SK-N-SH treated with all-trans-retinoic acid at 6 μM for 48 hours (cell line): ENCODE data around the gene BSDC1.

Source experiments
- ATAC-seq: fragments of 200-7000 bp; cut with Tn5 transposase; 3 replicates; pipeline ENCODE4 v1.9.1; 2020; ENCODE audit warnings: mild to moderate bottlenecking, moderate library complexity
- ARNTL ChIP-seq: fragments of 450-650 bp; formaldehyde crosslinking; IDR thresholded peaks from 2 replicates; pipeline ENCODE4 v1.5.0; 2020; ENCODE audit warnings: low read depth, mild to moderate bottlenecking, moderate library complexity, borderline replicate concordance
- BACH2 ChIP-seq: fragments of 250-450 bp; sonication (Bioruptor Pico); IDR thresholded peaks from 2 replicates; pipeline ENCODE4 v1.9.0; 2021; ENCODE audit warnings: mild to moderate bottlenecking, borderline replicate concordance
- CREB5 ChIP-seq: fragments of 250-450 bp; sonication (Bioruptor Pico); IDR thresholded peaks from 2 replicates; pipeline ENCODE4 v1.5.1; 2020; ENCODE audit warnings: low read depth, mild to moderate bottlenecking, moderate library complexity
- CSDC2 ChIP-seq: fragments of 250-450 bp; sonication (Bioruptor Pico); IDR thresholded peaks from 2 replicates; pipeline ENCODE4 v1.5.0; 2020; ENCODE audit warnings: mild to moderate bottlenecking, moderate library complexity
- CSRNP3 ChIP-seq: fragments of 250-450 bp; sonication (Bioruptor Pico); IDR thresholded peaks from 2 replicates; pipeline ENCODE4 v1.5.1; 2021; ENCODE audit warnings: mild to moderate bottlenecking, moderate library complexity
- ESRRG ChIP-seq: fragments of 250-450 bp; sonication (Bioruptor Pico); IDR thresholded peaks from 2 replicates; pipeline ENCODE4 v1.6.1; 2021; ENCODE audit warnings: mild to moderate bottlenecking
- ISL1 ChIP-seq: fragments of 250-450 bp; sonication (Bioruptor Pico); IDR thresholded peaks from 2 replicates; pipeline ENCODE4 v2.1.2; 2022; ENCODE audit warnings: mild to moderate bottlenecking, moderate library complexity
- OSR1 ChIP-seq: fragments of 250-450 bp; sonication (Bioruptor Pico); IDR thresholded peaks from 2 replicates; pipeline ENCODE4 v1.8.0; 2022; ENCODE audit warnings: moderate library complexity, mild to moderate bottlenecking, inconsistent platforms
- PATZ1 ChIP-seq: fragments of 250-450 bp; sonication (Bioruptor Pico); IDR thresholded peaks from 2 replicates; pipeline ENCODE4 v1.8.0; 2020; ENCODE audit warnings: mild to moderate bottlenecking, moderate library complexity, borderline replicate concordance
- POU6F1 ChIP-seq: fragments of 250-450 bp; sonication (Bioruptor Pico); IDR thresholded peaks from 2 replicates; pipeline ENCODE4 v1.8.0; 2021; ENCODE audit warnings: low read depth, mild to moderate bottlenecking, moderate library complexity, borderline replicate concordance
- PPARA ChIP-seq: fragments of 250-450 bp; sonication (Bioruptor Pico); IDR thresholded peaks from 2 replicates; pipeline ENCODE4 v1.5.0; 2020; ENCODE audit warnings: mild to moderate bottlenecking, borderline replicate concordance
- RARB ChIP-seq: fragments of 250-450 bp; sonication (Bioruptor Pico); IDR thresholded peaks from 2 replicates; pipeline ENCODE4 v1.8.0; 2021; ENCODE audit warnings: mild to moderate bottlenecking, moderate library complexity
- SNAI2 ChIP-seq: fragments of 250-450 bp; sonication (Bioruptor Pico); IDR thresholded peaks from 2 replicates; pipeline ENCODE4 v1.5.0; 2020; ENCODE audit warnings: mild to moderate bottlenecking, moderate library complexity
- TCF4 ChIP-seq: fragments of 250-450 bp; sonication (Bioruptor Pico); IDR thresholded peaks from 2 replicates; pipeline ENCODE4 v1.8.0; 2021; ENCODE audit warnings: mild to moderate bottlenecking, moderate library complexity, borderline replicate concordance
- TSHZ2 ChIP-seq: fragments of 250-450 bp; sonication (Bioruptor Pico); IDR thresholded peaks from 2 replicates; pipeline ENCODE4 v1.5.0; 2020; ENCODE audit warnings: mild to moderate bottlenecking, moderate library complexity
- ZC3H10 ChIP-seq: fragments of 250-450 bp; sonication (Bioruptor Pico); IDR thresholded peaks from 2 replicates; pipeline ENCODE4 v1.5.1; 2021; ENCODE audit warnings: mild to moderate bottlenecking, moderate library complexity
- ZFP3 ChIP-seq: fragments of 250-450 bp; sonication (Bioruptor Pico); IDR thresholded peaks from 2 replicates; pipeline ENCODE4 v1.5.0; 2020; ENCODE audit warnings: mild to moderate bottlenecking, moderate library complexity
- ZFP30 ChIP-seq: fragments of 450-650 bp; formaldehyde crosslinking; IDR thresholded peaks from 2 replicates; pipeline ENCODE4 v1.5.0; 2022; ENCODE audit warnings: mild to moderate bottlenecking, moderate library complexity
- ZNF565 ChIP-seq: fragments of 450-650 bp; formaldehyde crosslinking; conservative IDR thresholded peaks from 2 replicates; pipeline ENCODE4 v1.5.0; 2020; ENCODE audit warnings: low read depth, mild to moderate bottlenecking, moderate library complexity
- ZNF70 ChIP-seq: fragments of 450-650 bp; formaldehyde crosslinking; IDR thresholded peaks from 2 replicates; pipeline ENCODE4 v1.5.0; 2020; ENCODE audit warnings: mild to moderate bottlenecking, moderate library complexity
- ZNF8 ChIP-seq: fragments of 450-650 bp; formaldehyde crosslinking; IDR thresholded peaks from 2 replicates; pipeline ENCODE4 v1.5.0; 2020; ENCODE audit warnings: mild to moderate bottlenecking, moderate library complexity

Gene BSDC1

GRCh38 chr1:32363713-32364112, 30.5 kb downstream of the BSDC1 start:
- ATAC-seq: no peak
- TF ChIP-seq CSDC2 (CRISPR knock-in tag): no peak
- TF ChIP-seq POU6F1 (CRISPR knock-in tag): no peak
- no peak for TF ChIP-seq ARNTL (CRISPR knock-in tag)
- no peak for TF ChIP-seq CSRNP3 (CRISPR knock-in tag)
- TF ChIP-seq ZFP30: no peak
- no peak for TF ChIP-seq ISL1 (CRISPR knock-in tag)
- no peak for TF ChIP-seq RARB
- no peak for TF ChIP-seq ZNF70 (CRISPR knock-in tag)
- TF ChIP-seq ZNF565: no peak
- no peak for TF ChIP-seq ESRRG (CRISPR knock-in tag)
- no peak for TF ChIP-seq TSHZ2
- no peak for TF ChIP-seq SNAI2 (CRISPR knock-in tag)
- no peak for TF ChIP-seq ZC3H10 (CRISPR knock-in tag)
- TF ChIP-seq PPARA (CRISPR knock-in tag): no peak
- no peak for TF ChIP-seq ZFP3 (CRISPR knock-in tag)
- no peak for TF ChIP-seq CREB5 (CRISPR knock-in tag)
- TF ChIP-seq TCF4 (CRISPR knock-in tag): no peak
- no peak for TF ChIP-seq OSR1 (CRISPR knock-in tag)

- no peak for ATAC-seq
- no peak for TF ChIP-seq POU6F1 (CRISPR knock-in tag)
- TF ChIP-seq OSR1 (CRISPR knock-in tag): no peak
- TF ChIP-seq, all 23 proteins: peak for 0
Observed at GRCh38 chr1:32362474-32363313, 31.5 kb downstream of the BSDC1 start, which contains the start of the genes FAM229A and TSSK3. Gene FAM229A (minus strand): TSS chr1:32362485. CDS start chr1:32362091, 394 bp downstream. Gene TSSK3 (plus strand): TSS chr1:32362539. CDS start chr1:32362702, 163 bp downstream.

- peak; percentile 13 for ATAC-seq
- TF ChIP-seq ZNF70 (CRISPR knock-in tag): no peak
- TF ChIP-seq PATZ1 (CRISPR knock-in tag): no peak
- no peak for TF ChIP-seq ISL1 (CRISPR knock-in tag)
- no peak for TF ChIP-seq ZFP3 (CRISPR knock-in tag)
- no peak for TF ChIP-seq ZFP30
- TF ChIP-seq ZNF565: no peak
- no peak for TF ChIP-seq ZC3H10 (CRISPR knock-in tag)
- TF ChIP-seq RARB: no peak
- no peak for TF ChIP-seq ZNF8 (CRISPR knock-in tag)
- no peak for TF ChIP-seq CSRNP3 (CRISPR knock-in tag)
- TF ChIP-seq ARNTL (CRISPR knock-in tag): no peak
- TF ChIP-seq CSDC2 (CRISPR knock-in tag): no peak
- TF ChIP-seq BACH2 (CRISPR knock-in tag): no peak
Observed at GRCh38 chr1:32361674-32362473, 32.4 kb downstream of the BSDC1 start.
